GM12878 (cell line): ENCODE data around the gene TUBA1B. TPM values are rescaled to one million over a fixed set of nuclear protein-coding genes. Genes with fewer than 3 reads are reported as not detected.
A peak's percentile ranks its signal among the peaks of the same experiment; 100 is the strongest.

ENCODE experiments used
- ASH2L ChIP-seq: fragments of 300-600, 200-600 bp; sonication (generic); IDR thresholded peaks from 2 replicates; pipeline ENCODE4 v1.6.1; 2017; ENCODE audit warnings: low read depth, mild to moderate bottlenecking, borderline replicate concordance
- CREB1 ChIP-seq: IDR thresholded peaks from 2 replicates; pipeline ENCODE4 v1.6.1; 2012; ENCODE audit warnings: low read depth, mild to moderate bottlenecking, inconsistent platforms
- EED ChIP-seq: sonication (generic); IDR thresholded peaks from 2 replicates; pipeline ENCODE4 v1.6.1; 2016; ENCODE audit warnings: antibody characterized with exemption, low read depth
- EP300 ChIP-seq, 2 experiments: fragments of 150-350 bp in 1 of 2; IDR thresholded peaks; 2 replicates each; pipeline ENCODE4 v1.6.1; 2011 to 2012; ENCODE audit warnings: low read depth in 2 of 2, low read length in 2 of 2, borderline replicate concordance in 1 of 2, improper control_type of control experiment in 1 of 2, inconsistent platforms in 1 of 2; ENCODE audit not compliant: control insufficient read depth in 1 of 2
- MTA2 ChIP-seq: fragments of 450-650 bp; IDR thresholded peaks from 2 replicates; pipeline ENCODE4 v1.6.1; 2016; ENCODE audit warnings: low read depth, mild to moderate bottlenecking, moderate library complexity
- MTA3 ChIP-seq: IDR thresholded peaks from 2 replicates; pipeline ENCODE4 v1.6.1; 2012; ENCODE audit warnings: low read length, inconsistent platforms, borderline replicate concordance
- RELA ChIP-seq: fragments of 450-650 bp; IDR thresholded peaks from 2 replicates; pipeline ENCODE4 v1.8.0; 2014; ENCODE audit warnings: borderline replicate concordance; ENCODE audit not compliant: partially characterized antibody
- RUNX3 ChIP-seq: IDR thresholded peaks from 2 replicates; pipeline ENCODE4 v1.6.1; 2012; ENCODE audit warnings: low read length, inconsistent platforms
- SMC3 ChIP-seq: IDR thresholded peaks from 2 replicates; pipeline ENCODE4 v1.6.1; 2011; ENCODE audit warnings: low read length, improper control_type of control experiment, borderline replicate concordance
- YBX1 ChIP-seq: fragments of 450-650 bp; IDR thresholded peaks from 2 replicates; pipeline ENCODE4 v1.6.1; 2016; ENCODE audit warnings: antibody characterized with exemption
- ZNF207 ChIP-seq: fragments of 450-650 bp; IDR thresholded peaks from 2 replicates; pipeline ENCODE4 v1.6.1; 2014; ENCODE audit warnings: antibody characterized with exemption, mild to moderate bottlenecking, borderline replicate concordance
- polyA plus RNA-seq, 11 experiments: library from polyadenylated mRNA; depleted of rRNA in 4 of 11; unstranded in 6 of 11; stranded (reverse) in 5 of 11; fragments of >200 nt; fragmentation: Nextera tagmentation in 4 of 11; fragmentation: Illumina TruSeq in 1 of 11; extraction: Ambion mirVana in 4 of 11; extraction: Trizol in 1 of 11; gene quantifications; 1 replicate in 1 of 11; 2 replicates in 10 of 11; pipeline versions ENCODE4 v1.2.1 to v1.2.3, GENCODE V29; 2011 to 2016; ENCODE audit warnings: inconsistent platforms in 2 of 11, missing spikeins in 2 of 11, low read depth in 1 of 11
- total RNA-seq, 4 experiments: library from RNA; depleted of rRNA in 3 of 4; stranded (reverse); fragments of >200 nt in 3 of 4; fragmentation: Illumina TruSeq in 1 of 4; extraction: Trizol in 1 of 4; gene quantifications; 2 replicates each; pipeline versions ENCODE4 v1.2.1 to v1.2.3, GENCODE V29; 2013 to 2021
- TF ChIP-seq, protein P1 (sequence below): fragments of 450-650 bp; IDR thresholded peaks from 2 replicates; pipeline ENCODE4 v1.6.1; 2017; ENCODE audit warnings: antibody characterized with exemption, mild to moderate bottlenecking, moderate library complexity
- TF ChIP-seq, protein P2 (sequence below): IDR thresholded peaks from 2 replicates; pipeline ENCODE4 v1.6.1; 2012; ENCODE audit warnings: low read length, inconsistent platforms
- TF ChIP-seq, protein P3 (sequence below): fragments of 450-650 bp; conservative IDR thresholded peaks from 2 replicates; pipeline ENCODE4 v1.6.1; 2017; ENCODE audit warnings: mild to moderate bottlenecking, moderate library complexity
- TF ChIP-seq, protein P4 (sequence below): IDR thresholded peaks from 2 replicates; pipeline ENCODE4 v1.6.1; 2012; ENCODE audit warnings: improper control_type of control experiment, low read depth, low read length; ENCODE audit not compliant: insufficient replicate concordance

The TUBA1B gene
- total and polyA plus RNA-seq, 10 of the 15 experiments (the other 5 are each of a cell fraction or from before 2014, with no cell fraction given), result 2,328 to 4,712 (median 3,552) TPM

DNA sequence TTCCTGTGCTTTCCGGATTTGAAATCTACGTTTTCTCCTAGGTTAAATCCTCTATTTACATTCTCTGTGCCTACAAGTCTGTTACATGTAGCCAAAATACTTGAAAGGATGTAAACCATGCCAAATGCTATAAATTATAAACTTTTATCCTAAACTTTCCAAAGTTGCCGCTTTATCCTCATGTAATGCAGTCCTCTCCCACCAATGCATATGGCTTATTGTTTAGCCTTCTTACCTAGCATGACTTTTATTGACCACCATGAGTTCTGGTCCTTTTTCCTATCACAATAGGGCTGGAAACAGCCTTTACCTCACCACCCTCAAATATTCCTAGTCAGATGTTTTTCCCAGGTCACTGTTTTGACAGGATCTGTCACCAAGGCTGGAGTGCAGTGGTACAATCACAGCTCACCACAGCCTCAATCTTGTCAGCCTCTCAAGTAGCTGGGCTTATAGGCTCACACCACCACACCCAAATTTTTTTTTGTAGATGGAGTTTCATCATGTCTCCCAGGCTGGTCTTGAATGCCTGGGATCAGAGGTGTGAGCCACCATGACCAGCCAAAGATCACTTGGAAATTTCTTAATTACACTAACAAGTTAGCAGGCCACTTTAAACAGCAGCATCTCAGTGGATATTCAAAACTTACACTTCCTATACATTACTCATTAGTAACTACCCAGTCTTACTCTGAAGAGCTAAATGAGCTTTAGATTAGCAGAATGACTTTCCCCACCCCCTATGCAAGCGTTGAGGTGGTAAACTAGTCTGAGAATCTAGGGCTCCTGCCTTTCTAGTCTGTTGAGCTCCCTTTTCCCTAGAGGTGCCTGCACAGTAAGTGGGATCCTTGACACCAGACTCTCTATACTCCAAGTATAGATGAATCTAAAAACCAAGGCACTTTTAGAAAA, 4.1 kb downstream of the TUBA1B start (continued):
- TF ChIP-seq, protein P1, sequence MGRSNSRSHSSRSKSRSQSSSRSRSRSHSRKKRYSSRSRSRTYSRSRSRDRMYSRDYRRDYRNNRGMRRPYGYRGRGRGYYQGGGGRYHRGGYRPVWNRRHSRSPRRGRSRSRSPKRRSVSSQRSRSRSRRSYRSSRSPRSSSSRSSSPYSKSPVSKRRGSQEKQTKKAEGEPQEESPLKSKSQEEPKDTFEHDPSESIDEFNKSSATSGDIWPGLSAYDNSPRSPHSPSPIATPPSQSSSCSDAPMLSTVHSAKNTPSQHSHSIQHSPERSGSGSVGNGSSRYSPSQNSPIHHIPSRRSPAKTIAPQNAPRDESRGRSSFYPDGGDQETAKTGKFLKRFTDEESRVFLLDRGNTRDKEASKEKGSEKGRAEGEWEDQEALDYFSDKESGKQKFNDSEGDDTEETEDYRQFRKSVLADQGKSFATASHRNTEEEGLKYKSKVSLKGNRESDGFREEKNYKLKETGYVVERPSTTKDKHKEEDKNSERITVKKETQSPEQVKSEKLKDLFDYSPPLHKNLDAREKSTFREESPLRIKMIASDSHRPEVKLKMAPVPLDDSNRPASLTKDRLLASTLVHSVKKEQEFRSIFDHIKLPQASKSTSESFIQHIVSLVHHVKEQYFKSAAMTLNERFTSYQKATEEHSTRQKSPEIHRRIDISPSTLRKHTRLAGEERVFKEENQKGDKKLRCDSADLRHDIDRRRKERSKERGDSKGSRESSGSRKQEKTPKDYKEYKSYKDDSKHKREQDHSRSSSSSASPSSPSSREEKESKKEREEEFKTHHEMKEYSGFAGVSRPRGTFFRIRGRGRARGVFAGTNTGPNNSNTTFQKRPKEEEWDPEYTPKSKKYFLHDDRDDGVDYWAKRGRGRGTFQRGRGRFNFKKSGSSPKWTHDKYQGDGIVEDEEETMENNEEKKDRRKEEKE, result no peak
- TF ChIP-seq MTA2 (no peak), ZNF207 (no peak), EED (no peak), YBX1 (no peak), EP300 (IDR thresholded peaks at IDR 0.05; ENCODE audit: borderline replicate concordance in 1 of 2, control insufficient read depth in 1 of 2, low read depth in 2 of 2, low read length in 2 of 2) (no peak), RELA (no peak), MTA3 (peak; percentile 98), CREB1 (peak; percentile 31; the same call in 1 of the 2 replicates), SMC3 (no peak), RUNX3 (0 out of 2 replicates have a peak, but pooled peaks have one; percentile 39), ASH2L (no peak)
- TF ChIP-seq, protein P2, sequence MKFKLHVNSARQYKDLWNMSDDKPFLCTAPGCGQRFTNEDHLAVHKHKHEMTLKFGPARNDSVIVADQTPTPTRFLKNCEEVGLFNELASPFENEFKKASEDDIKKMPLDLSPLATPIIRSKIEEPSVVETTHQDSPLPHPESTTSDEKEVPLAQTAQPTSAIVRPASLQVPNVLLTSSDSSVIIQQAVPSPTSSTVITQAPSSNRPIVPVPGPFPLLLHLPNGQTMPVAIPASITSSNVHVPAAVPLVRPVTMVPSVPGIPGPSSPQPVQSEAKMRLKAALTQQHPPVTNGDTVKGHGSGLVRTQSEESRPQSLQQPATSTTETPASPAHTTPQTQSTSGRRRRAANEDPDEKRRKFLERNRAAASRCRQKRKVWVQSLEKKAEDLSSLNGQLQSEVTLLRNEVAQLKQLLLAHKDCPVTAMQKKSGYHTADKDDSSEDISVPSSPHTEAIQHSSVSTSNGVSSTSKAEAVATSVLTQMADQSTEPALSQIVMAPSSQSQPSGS, result peak; percentile 82
- TF ChIP-seq, protein P3, sequence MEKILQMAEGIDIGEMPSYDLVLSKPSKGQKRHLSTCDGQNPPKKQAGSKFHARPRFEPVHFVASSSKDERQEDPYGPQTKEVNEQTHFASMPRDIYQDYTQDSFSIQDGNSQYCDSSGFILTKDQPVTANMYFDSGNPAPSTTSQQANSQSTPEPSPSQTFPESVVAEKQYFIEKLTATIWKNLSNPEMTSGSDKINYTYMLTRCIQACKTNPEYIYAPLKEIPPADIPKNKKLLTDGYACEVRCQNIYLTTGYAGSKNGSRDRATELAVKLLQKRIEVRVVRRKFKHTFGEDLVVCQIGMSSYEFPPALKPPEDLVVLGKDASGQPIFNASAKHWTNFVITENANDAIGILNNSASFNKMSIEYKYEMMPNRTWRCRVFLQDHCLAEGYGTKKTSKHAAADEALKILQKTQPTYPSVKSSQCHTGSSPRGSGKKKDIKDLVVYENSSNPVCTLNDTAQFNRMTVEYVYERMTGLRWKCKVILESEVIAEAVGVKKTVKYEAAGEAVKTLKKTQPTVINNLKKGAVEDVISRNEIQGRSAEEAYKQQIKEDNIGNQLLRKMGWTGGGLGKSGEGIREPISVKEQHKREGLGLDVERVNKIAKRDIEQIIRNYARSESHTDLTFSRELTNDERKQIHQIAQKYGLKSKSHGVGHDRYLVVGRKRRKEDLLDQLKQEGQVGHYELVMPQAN, result no peak
- TF ChIP-seq, protein P4, sequence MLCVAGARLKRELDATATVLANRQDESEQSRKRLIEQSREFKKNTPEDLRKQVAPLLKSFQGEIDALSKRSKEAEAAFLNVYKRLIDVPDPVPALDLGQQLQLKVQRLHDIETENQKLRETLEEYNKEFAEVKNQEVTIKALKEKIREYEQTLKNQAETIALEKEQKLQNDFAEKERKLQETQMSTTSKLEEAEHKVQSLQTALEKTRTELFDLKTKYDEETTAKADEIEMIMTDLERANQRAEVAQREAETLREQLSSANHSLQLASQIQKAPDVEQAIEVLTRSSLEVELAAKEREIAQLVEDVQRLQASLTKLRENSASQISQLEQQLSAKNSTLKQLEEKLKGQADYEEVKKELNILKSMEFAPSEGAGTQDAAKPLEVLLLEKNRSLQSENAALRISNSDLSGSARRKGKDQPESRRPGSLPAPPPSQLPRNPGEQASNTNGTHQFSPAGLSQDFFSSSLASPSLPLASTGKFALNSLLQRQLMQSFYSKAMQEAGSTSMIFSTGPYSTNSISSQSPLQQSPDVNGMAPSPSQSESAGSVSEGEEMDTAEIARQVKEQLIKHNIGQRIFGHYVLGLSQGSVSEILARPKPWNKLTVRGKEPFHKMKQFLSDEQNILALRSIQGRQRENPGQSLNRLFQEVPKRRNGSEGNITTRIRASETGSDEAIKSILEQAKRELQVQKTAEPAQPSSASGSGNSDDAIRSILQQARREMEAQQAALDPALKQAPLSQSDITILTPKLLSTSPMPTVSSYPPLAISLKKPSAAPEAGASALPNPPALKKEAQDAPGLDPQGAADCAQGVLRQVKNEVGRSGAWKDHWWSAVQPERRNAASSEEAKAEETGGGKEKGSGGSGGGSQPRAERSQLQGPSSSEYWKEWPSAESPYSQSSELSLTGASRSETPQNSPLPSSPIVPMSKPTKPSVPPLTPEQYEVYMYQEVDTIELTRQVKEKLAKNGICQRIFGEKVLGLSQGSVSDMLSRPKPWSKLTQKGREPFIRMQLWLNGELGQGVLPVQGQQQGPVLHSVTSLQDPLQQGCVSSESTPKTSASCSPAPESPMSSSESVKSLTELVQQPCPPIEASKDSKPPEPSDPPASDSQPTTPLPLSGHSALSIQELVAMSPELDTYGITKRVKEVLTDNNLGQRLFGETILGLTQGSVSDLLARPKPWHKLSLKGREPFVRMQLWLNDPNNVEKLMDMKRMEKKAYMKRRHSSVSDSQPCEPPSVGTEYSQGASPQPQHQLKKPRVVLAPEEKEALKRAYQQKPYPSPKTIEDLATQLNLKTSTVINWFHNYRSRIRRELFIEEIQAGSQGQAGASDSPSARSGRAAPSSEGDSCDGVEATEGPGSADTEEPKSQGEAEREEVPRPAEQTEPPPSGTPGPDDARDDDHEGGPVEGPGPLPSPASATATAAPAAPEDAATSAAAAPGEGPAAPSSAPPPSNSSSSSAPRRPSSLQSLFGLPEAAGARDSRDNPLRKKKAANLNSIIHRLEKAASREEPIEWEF, result no peak
